OCI-LY1 (cell line): ENCODE results near the gene GCM1.
A peak's percentile ranks its signal among the peaks of the same experiment; 100 is the strongest.

ENCODE experiments used
- H2AFZ ChIP-seq: fragments of 200-600 bp; sonication (generic), shearing (Covaris generic); 2 replicates; pipeline ENCODE4 v1.6.0; 2014; ENCODE audit warnings: antibody characterized with exemption, mild to moderate bottlenecking, low read length
- H3F3A ChIP-seq: fragments of 200-600 bp; sonication (generic), shearing (Covaris generic); 2 replicates; pipeline ENCODE4 v1.6.0; 2014; ENCODE audit warnings: mild to moderate bottlenecking, antibody characterized with exemption, low read length, moderate library complexity; ENCODE audit not compliant: insufficient read depth
- H3K27ac ChIP-seq: fragments of 200-600 bp; sonication (generic); 2 replicates; pipeline ENCODE4 v1.5.1; 2014; ENCODE audit warnings: low read length, mixed run types, mild to moderate bottlenecking, low read depth; ENCODE audit not compliant: poor library complexity, severe bottlenecking
- H3K27me3 ChIP-seq: fragments of 200-600 bp; sonication (generic); 2 replicates; pipeline ENCODE4 v1.6.0; 2014; ENCODE audit warnings: antibody characterized with exemption, mild to moderate bottlenecking, low read length, moderate library complexity; ENCODE audit not compliant: insufficient read depth
- H3K36me3 ChIP-seq: fragments of 200-600 bp; sonication (generic); 2 replicates; pipeline ENCODE4 v1.6.1; 2014; ENCODE audit warnings: mild to moderate bottlenecking, antibody characterized with exemption, low read length, moderate library complexity, mixed read lengths; ENCODE audit not compliant: insufficient read depth
- H3K4me1 ChIP-seq: fragments of 200-600 bp; sonication (generic); 2 replicates; pipeline ENCODE4 v1.5.1; 2014; ENCODE audit warnings: mild to moderate bottlenecking, low read length, moderate library complexity; ENCODE audit not compliant: insufficient read depth, severe bottlenecking
- H3K4me2 ChIP-seq: fragments of 200-600 bp; sonication (generic), shearing (Covaris generic); 2 replicates; pipeline ENCODE4 v1.6.1; 2014; ENCODE audit warnings: low read length
- H3K4me3 ChIP-seq: fragments of 200-600 bp; sonication (generic); 2 replicates; pipeline ENCODE4 v1.5.1; 2014; ENCODE audit warnings: low read length, low read depth, mild to moderate bottlenecking, mixed read lengths; ENCODE audit not compliant: poor library complexity, severe bottlenecking
- H3K79me2 ChIP-seq: fragments of 200-600 bp; shearing (Covaris generic); 2 replicates; pipeline ENCODE4 v1.6.1; 2016; ENCODE audit warnings: mixed run types, low read length, mixed read lengths; ENCODE audit not compliant: insufficient read depth
- H3K9ac ChIP-seq: fragments of 200-600 bp; sonication (generic), shearing (Covaris generic); 2 replicates; pipeline ENCODE4 v1.6.1; 2014; ENCODE audit warnings: mild to moderate bottlenecking, low read length, mixed read lengths
- H3K9me2 ChIP-seq: fragments of 200-600 bp; sonication (generic), shearing (Covaris generic); 2 replicates; pipeline ENCODE4 v1.6.1; 2014; ENCODE audit warnings: low read depth, mild to moderate bottlenecking, low read length, mixed read lengths
- H3K9me3 ChIP-seq: fragments of 200-600 bp; shearing (Covaris generic); 2 replicates; pipeline ENCODE4 v1.6.1; 2014; ENCODE audit warnings: low read length, mixed read lengths
- H4K20me1 ChIP-seq: fragments of 200-600 bp; sonication (generic), shearing (Covaris generic); 2 replicates; pipeline ENCODE4 v1.6.0; 2016; ENCODE audit warnings: mild to moderate bottlenecking, low read length; ENCODE audit not compliant: insufficient read depth
- EZH2 ChIP-seq: fragments of 200-600 bp; sonication (generic), shearing (Covaris generic); IDR thresholded peaks from 2 replicates; pipeline ENCODE4 v1.8.0; 2017; ENCODE audit warnings: borderline replicate concordance, mixed run types, mild to moderate bottlenecking, antibody characterized with exemption, low read length, moderate library complexity, mixed read lengths
- TF ChIP-seq, protein P1 (sequence below): fragments of 200-600 bp; sonication (generic), shearing (Covaris generic); IDR thresholded peaks from 2 replicates; pipeline ENCODE4 v1.5.1; 2017; ENCODE audit warnings: mild to moderate bottlenecking, antibody characterized with exemption, low read length, moderate library complexity, mixed read lengths

Gene GCM1

DNA sequence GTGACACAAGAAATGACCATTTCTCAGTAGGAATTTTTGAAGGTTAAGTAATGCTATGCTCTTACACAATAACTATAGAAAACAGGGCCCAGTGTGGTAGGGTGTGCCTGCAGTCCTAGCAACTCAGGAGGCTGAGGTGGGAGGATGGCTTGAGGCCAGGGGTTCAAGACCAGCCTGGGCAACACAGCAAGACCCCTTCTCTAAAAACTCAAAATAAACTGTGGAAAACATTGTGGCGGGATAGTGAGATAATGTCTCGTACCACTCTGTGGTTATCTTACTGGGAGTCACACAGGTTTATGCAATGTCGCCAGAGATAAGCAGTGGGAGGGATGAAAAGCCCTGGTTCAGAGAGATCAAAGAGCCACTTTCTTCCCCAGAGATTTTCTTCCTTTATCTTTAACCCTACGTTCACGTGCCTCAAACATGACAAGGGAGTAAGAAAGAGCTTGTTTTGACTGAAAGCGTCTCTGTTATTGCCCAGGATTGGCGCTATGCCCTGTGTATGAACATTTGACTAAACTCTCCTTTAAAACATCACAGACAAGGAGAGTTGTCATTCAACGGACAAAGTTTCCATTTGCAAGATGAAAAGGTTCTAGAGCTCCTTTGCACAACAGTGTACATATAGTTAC, 13.9 kb downstream of the GCM1 start:
- H3K9me2 ChIP-seq = no peaks in the 10 kb centered on the region
- TF ChIP-seq EZH2 = no peak
- TF ChIP-seq, protein P1, sequence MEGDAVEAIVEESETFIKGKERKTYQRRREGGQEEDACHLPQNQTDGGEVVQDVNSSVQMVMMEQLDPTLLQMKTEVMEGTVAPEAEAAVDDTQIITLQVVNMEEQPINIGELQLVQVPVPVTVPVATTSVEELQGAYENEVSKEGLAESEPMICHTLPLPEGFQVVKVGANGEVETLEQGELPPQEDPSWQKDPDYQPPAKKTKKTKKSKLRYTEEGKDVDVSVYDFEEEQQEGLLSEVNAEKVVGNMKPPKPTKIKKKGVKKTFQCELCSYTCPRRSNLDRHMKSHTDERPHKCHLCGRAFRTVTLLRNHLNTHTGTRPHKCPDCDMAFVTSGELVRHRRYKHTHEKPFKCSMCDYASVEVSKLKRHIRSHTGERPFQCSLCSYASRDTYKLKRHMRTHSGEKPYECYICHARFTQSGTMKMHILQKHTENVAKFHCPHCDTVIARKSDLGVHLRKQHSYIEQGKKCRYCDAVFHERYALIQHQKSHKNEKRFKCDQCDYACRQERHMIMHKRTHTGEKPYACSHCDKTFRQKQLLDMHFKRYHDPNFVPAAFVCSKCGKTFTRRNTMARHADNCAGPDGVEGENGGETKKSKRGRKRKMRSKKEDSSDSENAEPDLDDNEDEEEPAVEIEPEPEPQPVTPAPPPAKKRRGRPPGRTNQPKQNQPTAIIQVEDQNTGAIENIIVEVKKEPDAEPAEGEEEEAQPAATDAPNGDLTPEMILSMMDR = no peak
- peak overlapping the region; percentile 22; the same call in 1 of the 2 replicates for H3K4me2 ChIP-seq
- H4K20me1 ChIP-seq = no peaks in the 10 kb centered on the region
- no peaks in the 10 kb centered on the region for H3K9me3 ChIP-seq
- H3K36me3 ChIP-seq = no peaks in the 10 kb centered on the region
- no peak overlapping the region for H3K9ac ChIP-seq
- H3K27me3 ChIP-seq = no peaks in the 10 kb centered on the region
- no peak overlapping the region for H2AFZ ChIP-seq
- H3K4me1 ChIP-seq = peaks cover 19% of the 10 kb centered on the region
- no peaks in the 10 kb centered on the region for H3K79me2 ChIP-seq
- H3F3A ChIP-seq = no peaks in the 10 kb centered on the region
- no peak overlapping the region for H3K4me3 ChIP-seq
- H3K27ac ChIP-seq = peak overlapping the region; percentile 62

DNA sequence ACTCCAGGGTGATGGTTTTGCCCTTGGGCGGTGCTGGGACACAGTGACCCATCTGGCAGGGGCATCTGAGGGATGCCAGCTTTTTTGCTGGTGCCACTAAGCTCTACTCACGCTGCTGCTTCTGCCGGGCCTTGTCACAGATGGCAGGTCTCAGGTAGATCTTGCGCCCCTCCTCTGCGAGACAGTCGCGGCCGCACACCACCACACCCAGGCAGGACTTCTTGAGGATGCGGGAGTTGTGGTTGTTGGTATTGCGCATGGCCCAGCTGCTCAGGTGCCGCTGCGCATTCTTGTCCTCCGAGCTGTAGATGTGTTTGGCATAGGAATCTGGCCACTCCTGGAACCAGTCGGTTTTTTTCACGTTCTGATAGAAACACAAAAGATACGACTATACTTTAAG, 14.7 kb downstream of the GCM1 start:
- H4K20me1 ChIP-seq = no peaks in the 10 kb centered on the region
- no peaks in the 10 kb centered on the region for H3K9me3 ChIP-seq
- peaks cover 19% of the 10 kb centered on the region for H3K4me1 ChIP-seq
- H3K27ac ChIP-seq = peak overlapping the region; percentile 19
- no peaks in the 10 kb centered on the region for H3K9me2 ChIP-seq
- no peaks in the 10 kb centered on the region for H3F3A ChIP-seq
- H3K4me2 ChIP-seq = no peak overlapping the region
- no peaks in the 10 kb centered on the region for H3K27me3 ChIP-seq
- TF ChIP-seq, protein P1 = no peak
- TF ChIP-seq EZH2 = no peak
- no peak overlapping the region for H3K4me3 ChIP-seq
- H3K36me3 ChIP-seq = no peaks in the 10 kb centered on the region
- no peak overlapping the region for H3K9ac ChIP-seq
- H2AFZ ChIP-seq = no peak overlapping the region
- H3K79me2 ChIP-seq = no peaks in the 10 kb centered on the region

DNA sequence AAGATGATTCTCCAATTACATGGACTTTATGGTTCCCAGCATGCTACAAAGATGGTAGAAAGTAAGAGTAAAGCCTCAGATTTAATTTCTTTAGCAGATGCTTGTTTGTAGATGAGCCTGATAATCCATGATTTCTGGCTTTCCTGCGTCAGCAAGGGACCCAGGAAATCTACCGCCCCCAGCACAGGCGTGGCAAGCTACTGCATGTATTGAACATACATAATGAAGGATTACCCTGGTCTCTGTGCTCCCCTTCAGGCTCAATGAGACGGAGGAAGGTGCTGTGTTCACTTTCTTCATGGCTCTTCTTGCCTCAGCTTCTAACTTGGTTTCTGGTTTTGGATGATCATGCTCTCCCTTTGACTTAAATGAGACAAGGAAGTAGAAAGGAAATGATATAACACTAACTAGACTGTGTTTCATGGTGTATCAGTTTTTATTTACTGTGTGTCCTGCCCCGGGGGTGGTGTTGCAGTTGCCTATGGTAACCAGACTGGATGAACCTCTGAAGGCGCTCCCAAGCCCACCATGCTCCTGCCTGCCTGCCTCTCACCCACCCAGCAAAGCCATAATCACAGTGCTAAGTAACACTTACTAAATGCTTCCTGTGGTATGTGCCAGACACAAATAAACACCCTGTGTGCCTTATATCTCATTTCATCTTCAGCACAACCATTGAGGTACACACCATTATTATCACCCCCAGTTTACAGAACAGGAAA, 17.9 kb downstream of the GCM1 start:
- Histone ChIP-seq H4K20me1 (no peaks in the 10 kb centered on the region), H3K4me3 (no peak overlapping the region), H3K9ac (no peak overlapping the region), H3K9me2 (no peaks in the 10 kb centered on the region), H2AFZ (no peak overlapping the region), H3K4me2 (no peak overlapping the region), H3K79me2 (no peaks in the 10 kb centered on the region), H3K27ac (no peak overlapping the region), H3K4me1 (peaks cover 15% of the 10 kb centered on the region), H3K36me3 (no peaks in the 10 kb centered on the region), H3K9me3 (no peaks in the 10 kb centered on the region), H3F3A (no peaks in the 10 kb centered on the region), H3K27me3 (no peaks in the 10 kb centered on the region)
- TF ChIP-seq, protein P1 = no peak
- no peak for TF ChIP-seq EZH2
